HG03196 (cell line): ENCODE measurements around the gene CD72.
"Not testable (repeated sequence)": the region's sequence is repeated elsewhere in the genome, so short reads cannot be mapped to it uniquely, and the experiment has no call there.

Experiments used
- ATAC-seq: cut with Tn5 transposase; IDR thresholded peaks from one replicate; pipeline ENCODE4 v1.9.1; 2021; ENCODE audit not compliant: unreplicated experiment

Gene CD72

GRCh38 chr9:35598866-35599590, 19.2 kb downstream of the CD72 start:
- no peak for ATAC-seq

DNA sequence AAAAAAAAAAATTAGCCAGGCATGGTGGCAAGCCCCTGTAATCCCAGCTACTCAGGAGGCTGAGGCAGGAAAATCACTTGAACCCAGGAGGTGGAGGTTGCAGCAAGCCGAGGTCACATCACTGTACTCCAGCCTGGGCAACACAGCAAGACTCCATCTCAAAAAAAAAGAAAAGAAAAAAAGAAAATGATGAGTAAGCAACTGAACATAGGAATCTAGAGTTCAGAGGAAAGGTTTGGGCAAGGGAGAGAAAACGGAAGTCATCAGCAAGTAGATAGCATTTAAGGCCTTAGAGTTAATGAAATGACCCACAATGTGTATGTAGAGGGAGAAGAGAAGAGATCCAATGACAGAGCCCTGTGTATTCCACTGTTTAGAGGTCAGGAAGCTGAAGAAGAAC, 21.3 kb downstream of the CD72 start:
- not testable (repeated sequence) for ATAC-seq

- ATAC-seq, result no peak
Measured at GRCh38 chr9:35594471-35594870, 23.7 kb downstream of the CD72 start.

DNA sequence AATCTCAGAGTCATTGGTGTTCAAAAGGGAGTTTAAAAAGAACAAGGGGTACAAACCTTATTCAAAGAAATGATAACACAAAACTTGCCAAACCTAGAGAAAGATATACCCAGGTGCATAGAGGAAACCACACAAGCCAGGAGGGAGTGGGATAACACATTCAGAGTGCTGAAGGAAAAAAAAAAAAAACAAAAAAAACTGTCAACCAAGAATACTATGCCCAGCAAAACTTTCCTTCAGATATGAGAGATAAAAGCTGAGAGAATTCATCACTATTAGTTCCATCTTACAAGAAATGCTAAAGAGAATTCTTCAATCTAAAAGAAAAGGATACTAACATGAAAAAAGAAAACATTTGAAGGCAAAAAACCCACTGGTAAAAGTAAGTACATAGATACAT, 24.6 kb downstream of the CD72 start:
- ATAC-seq, result no peak

DNA sequence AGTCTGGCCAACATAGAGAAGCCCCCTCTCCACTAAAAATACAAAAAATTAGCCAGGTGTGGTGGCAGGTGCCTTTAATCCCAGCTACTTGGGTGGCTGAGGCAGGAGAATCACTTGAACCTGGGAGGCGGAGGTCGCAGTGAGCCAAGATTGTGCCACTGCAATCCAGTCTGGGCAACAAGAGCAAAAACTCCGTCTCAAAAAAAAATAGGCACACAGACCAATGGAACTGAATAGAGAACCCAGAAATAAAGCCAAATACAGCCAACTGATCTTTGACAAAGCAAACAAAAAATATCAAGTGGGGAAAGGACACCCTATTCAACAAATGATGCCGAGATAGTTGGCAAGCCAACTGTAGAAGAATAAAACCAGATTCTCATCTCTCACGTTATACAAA, 29.7 kb downstream of the CD72 start:
- not testable (repeated sequence) for ATAC-seq

- ATAC-seq, result not testable (repeated sequence)
Measured at GRCh38 chr9:35584681-35585080, 33.5 kb downstream of the CD72 start.

GRCh38 chr9:35583521-35583920, 34.7 kb downstream of the CD72 start:
- ATAC-seq, result not testable (repeated sequence)

DNA sequence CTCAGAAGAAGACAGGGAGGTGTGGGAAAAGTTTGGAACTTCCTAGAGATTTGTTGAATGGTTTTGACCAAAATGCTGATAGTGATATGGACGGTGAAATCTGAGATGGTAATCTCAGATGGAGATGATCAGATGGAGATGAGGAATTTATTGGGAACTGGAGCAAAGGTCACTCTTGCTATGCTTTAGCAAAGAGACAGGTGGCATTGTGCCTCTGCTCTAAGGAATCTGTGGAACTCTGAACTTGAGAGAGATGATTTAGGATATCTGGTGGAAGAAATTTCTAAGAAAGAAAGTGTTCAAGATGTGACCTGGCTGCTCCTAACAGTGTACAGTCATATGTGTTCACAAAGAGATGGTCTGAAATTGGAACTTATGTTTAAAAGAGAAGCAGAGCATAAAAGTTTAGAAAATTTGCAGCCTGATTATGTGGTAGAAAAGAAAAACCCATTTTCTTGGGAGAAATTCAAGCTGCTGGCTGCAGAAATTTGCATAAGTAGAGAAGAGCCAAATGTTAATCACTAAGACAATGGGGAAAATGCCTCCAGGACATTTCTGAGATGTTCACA, 38.5 kb downstream of the CD72 start:
- not testable (repeated sequence) for ATAC-seq

DNA sequence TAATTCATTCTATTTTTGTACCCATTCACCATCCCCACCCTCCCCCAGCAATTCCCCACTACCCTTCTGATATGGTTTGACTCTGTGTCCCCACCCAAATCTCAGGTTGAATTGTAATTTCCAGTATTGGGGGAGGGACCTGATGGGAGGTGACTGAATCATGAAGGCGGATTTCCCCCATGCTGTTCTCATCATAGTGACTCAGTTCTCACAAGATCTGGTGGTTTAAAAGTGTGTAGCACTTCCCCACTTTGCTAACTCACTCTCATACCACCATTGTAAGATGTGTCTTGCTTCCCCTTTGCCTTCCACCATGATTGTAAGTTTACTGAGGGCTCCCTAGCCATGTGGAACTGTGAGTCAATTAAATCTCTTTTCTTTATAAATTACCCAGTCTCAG, 39.1 kb downstream of the CD72 start:
- no peak for ATAC-seq

DNA sequence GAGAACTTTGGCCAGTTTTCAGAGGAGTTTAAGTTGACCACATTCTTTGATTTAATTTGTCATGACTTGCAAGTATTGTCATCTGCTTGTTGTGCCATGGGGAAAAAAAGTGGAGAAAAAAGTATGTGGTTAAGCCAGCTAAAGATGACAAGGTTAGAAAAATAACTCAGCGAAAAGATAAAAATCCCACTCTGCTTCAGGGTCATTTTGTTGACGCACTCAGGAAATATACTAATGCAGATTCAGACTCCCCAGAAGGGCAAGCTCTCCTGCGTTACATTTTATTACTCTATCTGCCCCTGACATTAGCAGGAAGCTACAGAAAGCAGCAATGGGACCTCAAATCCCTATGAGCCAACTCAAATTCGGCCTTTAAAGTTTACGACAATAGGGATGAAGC, 40.7 kb downstream of the CD72 start:
- no peak for ATAC-seq

GRCh38 chr9:35575478-35575877, 42.7 kb downstream of the CD72 start:
- ATAC-seq, result no peak

GRCh38 chr9:35574578-35575122, 43.6 kb downstream of the CD72 start:
- no peak for ATAC-seq

- ATAC-seq, result no peak
Measured at GRCh38 chr9:35570709-35571504, 47.3 kb downstream of the CD72 start.

- ATAC-seq, result no peak
Measured at GRCh38 chr9:35569206-35569605, 49.0 kb downstream of the CD72 start.

DNA sequence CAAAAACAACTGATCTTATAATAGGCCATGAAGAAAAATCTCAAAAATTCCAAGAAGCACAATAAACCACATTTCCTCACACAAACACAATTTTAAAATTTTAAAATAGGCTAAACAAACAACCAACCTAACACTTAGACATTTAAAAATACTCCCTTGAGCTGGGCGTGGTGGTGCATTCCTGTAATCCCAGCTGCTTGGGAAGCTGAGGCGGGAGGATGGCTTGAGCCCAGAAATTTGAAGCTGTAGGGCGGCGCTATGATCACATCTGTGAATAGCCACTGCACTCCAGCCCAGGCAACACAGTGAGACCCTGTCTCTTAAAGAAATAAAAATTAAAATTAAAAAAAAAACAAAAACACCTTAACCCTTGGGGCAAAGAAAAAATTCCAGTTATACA, 50.0 kb downstream of the CD72 start:
- ATAC-seq, result no peak

DNA sequence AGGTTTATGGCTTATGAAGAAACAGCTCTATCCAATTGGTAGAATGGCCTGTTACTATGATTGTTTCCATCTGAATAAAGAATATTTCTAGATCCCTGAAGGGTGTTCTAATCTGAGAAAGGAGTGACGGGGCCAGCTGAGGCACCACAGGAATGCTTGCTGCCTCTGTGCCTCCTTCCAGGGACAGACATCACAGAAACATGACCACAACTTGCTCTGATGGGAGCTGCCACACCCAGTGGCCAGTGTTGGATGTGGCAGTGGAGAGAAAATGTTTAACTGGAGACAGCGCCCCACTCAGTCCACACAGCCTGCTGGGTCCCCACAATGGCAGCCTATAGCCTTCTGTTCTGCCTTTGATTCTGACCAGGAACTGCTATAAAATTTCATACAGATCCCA, 51.8 kb downstream of the CD72 start:
- ATAC-seq, result no peak

DNA sequence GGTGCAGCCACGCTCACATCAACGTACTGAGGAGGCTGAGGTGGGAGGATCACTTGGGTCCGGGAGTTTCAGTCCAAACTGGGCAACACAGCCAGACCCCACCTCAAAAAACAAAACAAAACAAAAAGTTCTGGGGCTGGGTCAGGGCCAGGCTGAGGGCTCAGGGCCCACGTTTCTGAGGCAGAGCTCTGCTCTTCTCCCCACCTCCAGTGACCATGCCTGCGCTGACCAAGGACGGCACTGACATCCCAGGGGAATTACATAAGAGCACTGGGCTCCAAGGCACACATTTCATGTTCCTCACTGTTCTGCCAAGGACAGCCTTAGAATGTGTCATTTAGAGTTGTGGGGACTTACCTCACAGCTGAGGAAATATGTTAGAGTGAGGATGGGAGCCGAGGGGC, 53.6 kb downstream of the CD72 start:
- no peak for ATAC-seq

DNA sequence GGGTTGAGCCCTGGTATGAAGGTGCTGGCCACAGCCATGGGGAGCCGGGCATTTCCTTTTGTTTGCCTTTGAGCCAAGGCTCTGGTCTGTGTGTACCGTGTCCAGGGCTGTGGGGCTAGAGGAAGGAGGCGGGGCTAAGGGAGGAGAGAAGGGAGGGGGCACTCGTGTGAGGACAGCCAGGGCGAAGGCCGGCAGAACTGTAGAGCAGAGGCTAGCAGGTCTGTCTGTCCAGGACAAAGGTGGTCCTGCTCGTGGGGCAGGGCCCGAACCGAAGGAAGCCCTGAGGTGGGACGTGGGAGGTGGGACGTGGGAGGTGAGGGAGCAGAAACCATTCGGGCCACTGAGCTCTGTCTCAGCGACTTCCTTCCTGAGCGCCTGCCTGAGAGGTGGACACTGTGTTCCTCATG, 54.4 kb downstream of the CD72 start:
- no peak for ATAC-seq

GRCh38 chr9:35562895-35563780, 55.1 kb downstream of the CD72 start:
- ATAC-seq, result no peak

DNA sequence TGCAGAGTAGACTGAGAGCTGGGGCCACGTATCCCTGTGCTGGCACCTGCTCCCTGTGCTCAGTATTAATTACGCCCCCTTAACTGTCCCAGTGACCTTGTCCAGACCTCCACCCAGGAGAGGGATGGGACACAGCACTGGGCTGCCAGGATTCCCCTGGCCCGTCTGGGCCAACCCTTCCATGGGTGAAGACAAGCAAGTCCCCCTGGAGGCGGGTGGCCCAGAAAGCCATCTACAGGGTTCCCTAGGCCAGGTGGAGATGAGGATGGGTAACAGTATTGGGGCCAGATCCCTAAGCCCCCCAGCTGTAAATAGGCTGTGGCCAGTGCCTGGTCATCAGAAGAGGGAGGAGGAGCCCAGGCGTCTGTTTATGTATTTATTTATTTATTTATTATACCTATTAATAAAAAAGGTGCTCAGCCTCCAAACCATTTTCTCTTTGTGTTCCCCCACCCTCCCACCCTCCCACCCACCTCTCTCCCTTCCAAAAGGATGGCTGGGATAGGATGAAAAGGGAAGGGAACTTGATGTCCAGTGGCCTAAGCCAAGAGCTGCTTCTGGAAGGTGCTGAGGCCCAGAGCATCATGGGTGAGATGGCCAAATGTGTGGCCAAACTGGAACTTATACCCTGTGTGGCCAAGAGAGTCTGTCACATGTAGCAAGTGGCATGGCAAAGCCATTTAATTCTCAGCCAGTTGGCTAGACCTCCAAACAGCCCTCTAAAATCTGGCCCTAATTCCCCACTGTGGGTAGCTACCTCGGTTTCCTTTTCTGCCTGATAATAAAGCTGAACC, 56.5 kb downstream of the CD72 start:
- no peak for ATAC-seq
